Peyer's patch (tissue), 4 donors: ENCODE measurements around the gene ANKRD55. TPM values are rescaled to one million over a fixed set of nuclear protein-coding genes. Genes with fewer than 3 reads are reported as not detected.

ENCODE experiments used
- DNase-seq, 3 donors: peaks; one replicate each; pipeline ENCODE4 v3.0.0-alpha.2; 2017 to 2019
- H3K27ac ChIP-seq, 4 donors: fragments of 200-600 bp; sonication (generic); one replicate each; pipeline ENCODE4 v1.5.1; 2016 to 2019
- H3K27me3 ChIP-seq, 2 donors: fragments of 200-600 bp; sonication (generic); one replicate each; pipeline ENCODE4 v1.5.1; 2019
- H3K36me3 ChIP-seq, 3 donors: fragments of 200-600 bp; sonication (generic); one replicate each; pipeline ENCODE4 v1.5.1; 2016 to 2019
- H3K4me1 ChIP-seq, 4 donors: fragments of 200-600 bp; sonication (generic); one replicate each; pipeline ENCODE4 v1.5.1; 2016 to 2019
- H3K4me3 ChIP-seq, 4 donors: fragments of 200-600 bp; sonication (generic); 1 replicate in 3 of 4; 2 replicates in 1 of 4; pipeline ENCODE4 v1.5.1; 2016 to 2019; ENCODE audit warnings: mild to moderate bottlenecking in 1 of 4
- H3K9me3 ChIP-seq, 4 donors: fragments of 200-600 bp; sonication (generic); one replicate each; pipeline ENCODE4 v1.5.1; 2016 to 2019; ENCODE audit warnings: mild to moderate bottlenecking in 1 of 4
- CTCF ChIP-seq, 6 experiments: fragments of 450-650 bp in 4 of 6; fragments of 200-600 bp in 2 of 6; sonication (generic) in 1 of 6; IDR thresholded peaks; one replicate each; pipeline ENCODE4 v1.5.1; 2017 to 2019; ENCODE audit warnings: antibody characterized with exemption in 6 of 6, mild to moderate bottlenecking in 3 of 6, moderate library complexity in 1 of 6
- POLR2A ChIP-seq, 2 donors: fragments of 450-650 bp; IDR thresholded peaks; one replicate each; pipeline ENCODE4 v1.5.1; 2017; ENCODE audit warnings: antibody characterized with exemption in 2 of 2, mild to moderate bottlenecking in 2 of 2, moderate library complexity in 2 of 2
- total RNA-seq, 4 donors: library from RNA; depleted of rRNA; stranded (reverse); fragments of >200 nt; gene quantifications; one replicate each; pipeline ENCODE4 v1.1.0, GENCODE V29; 2016

ANKRD55 gene
- total RNA-seq, 4 donors from 2014 or later, result 0.80 to 8.3 TPM; not detected in 2

- Histone ChIP-seq H3K27me3 (no peaks in the 10 kb centered on the region), H3K4me3 (no peak overlapping the region), H3K27ac (no peak overlapping the region), H3K36me3 (no peaks in the 10 kb centered on the region), H3K4me1 (no peaks in the 10 kb centered on the region), H3K9me3 (no peaks in the 10 kb centered on the region)
- DNase-seq, result no peak
- TF ChIP-seq CTCF (IDR thresholded peaks at IDR 0.05) (no peak), POLR2A (IDR thresholded peaks at IDR 0.05) (no peak)
These were observed 117.5 kb downstream of the ANKRD55 start for GRCh38 chr5:56115589-56115988.

GRCh38 chr5:56112526-56113121 lies 120.5 kb downstream of the ANKRD55 start:
- H3K36me3 ChIP-seq, result no peaks in the 10 kb centered on the region
- no peak overlapping the region for H3K4me3 ChIP-seq
- DNase-seq, result no peak
- no peaks in the 10 kb centered on the region for H3K4me1 ChIP-seq
- H3K9me3 ChIP-seq, result no peaks in the 10 kb centered on the region
- no peaks in the 10 kb centered on the region for H3K27me3 ChIP-seq
- H3K27ac ChIP-seq, result no peak overlapping the region
- no peak for TF ChIP-seq POLR2A (IDR thresholded peaks at IDR 0.05)
- no peak for TF ChIP-seq CTCF (IDR thresholded peaks at IDR 0.05)

DNA sequence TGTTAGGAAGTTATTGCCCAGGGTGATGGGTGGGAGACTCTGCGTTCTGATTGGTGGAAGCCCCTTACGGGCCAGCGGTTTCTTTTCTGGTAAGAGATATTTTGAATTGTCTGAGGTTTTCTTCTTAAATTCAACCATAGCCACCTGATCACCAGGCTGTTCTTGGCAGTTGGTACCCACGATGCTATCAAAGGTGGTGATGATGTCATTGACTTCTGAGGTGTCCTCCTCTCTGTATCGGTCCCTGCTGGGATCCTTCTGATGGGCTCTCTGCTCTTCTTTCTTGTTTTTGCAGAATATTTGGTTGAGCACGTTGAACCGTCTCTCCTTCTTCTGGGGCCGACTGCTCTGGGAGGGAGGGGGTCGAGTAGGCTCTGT lies 121.7 kb downstream of the ANKRD55 start:
- Histone ChIP-seq H3K27ac (no peak overlapping the region), H3K9me3 (no peaks in the 10 kb centered on the region), H3K36me3 (no peaks in the 10 kb centered on the region), H3K27me3 (no peaks in the 10 kb centered on the region), H3K4me1 (no peaks in the 10 kb centered on the region), H3K4me3 (no peak overlapping the region)
- no peak for DNase-seq
- TF ChIP-seq POLR2A (IDR thresholded peaks at IDR 0.05), result no peak
- TF ChIP-seq CTCF (IDR thresholded peaks at IDR 0.05), result no peak

DNA sequence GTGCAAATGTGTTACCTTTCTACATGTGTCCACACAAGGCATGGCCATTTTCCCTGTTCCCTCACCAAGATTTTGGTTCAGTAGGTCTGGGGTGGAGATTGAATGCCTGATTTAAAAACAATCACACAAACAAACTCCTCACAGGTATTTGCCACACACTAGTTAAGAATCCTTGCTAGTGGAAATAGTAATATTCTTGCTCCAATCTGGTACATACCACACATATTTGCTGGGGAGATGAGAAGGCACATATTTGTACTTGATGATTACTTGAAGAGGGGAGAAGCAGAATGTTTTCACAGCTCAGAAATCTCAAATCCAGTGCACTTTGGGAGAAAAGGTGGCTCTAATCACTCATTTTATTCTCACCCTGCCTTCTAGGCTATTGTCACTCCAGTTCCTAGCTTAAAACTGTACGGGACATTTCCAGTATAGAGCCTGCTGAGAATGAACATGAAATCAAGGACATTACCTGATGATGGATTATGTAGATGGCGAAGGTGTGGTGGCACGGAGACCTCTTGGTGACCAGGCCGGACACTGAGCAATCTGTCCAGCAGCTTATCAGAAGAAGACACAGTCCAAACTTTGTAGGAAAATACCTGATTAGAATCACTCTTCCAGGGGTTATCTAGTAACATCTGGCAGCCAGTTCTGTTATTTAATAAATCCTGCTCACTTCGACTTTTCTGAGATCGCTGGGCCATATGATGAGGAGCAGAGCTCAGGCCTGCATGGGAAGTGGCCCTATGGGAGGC lies 122.3 kb downstream of the ANKRD55 start:
- TF ChIP-seq POLR2A (IDR thresholded peaks at IDR 0.05), result no peak
- no peak for TF ChIP-seq CTCF (IDR thresholded peaks at IDR 0.05)

GRCh38 chr5:56108246-56108645 lies 124.9 kb downstream of the ANKRD55 start:
- no peak overlapping the region for H3K27ac ChIP-seq
- H3K9me3 ChIP-seq, result no peaks in the 10 kb centered on the region
- H3K27me3 ChIP-seq, result no peaks in the 10 kb centered on the region
- TF ChIP-seq POLR2A (IDR thresholded peaks at IDR 0.05) (no peak), CTCF (IDR thresholded peaks at IDR 0.05) (no peak)
- H3K4me1 ChIP-seq, result no peaks in the 10 kb centered on the region
- no peaks in the 10 kb centered on the region for H3K36me3 ChIP-seq
- no peak overlapping the region for H3K4me3 ChIP-seq
- no peak for DNase-seq

More for the DNA sequence above, 122.3 kb downstream of the ANKRD55 start:
- H3K36me3 ChIP-seq, result no peaks in the 10 kb centered on the region
- no peaks in the 10 kb centered on the region for H3K9me3 ChIP-seq
- H3K27me3 ChIP-seq, result no peaks in the 10 kb centered on the region
- no peak overlapping the region for H3K4me3 ChIP-seq
- H3K4me1 ChIP-seq, result no peaks in the 10 kb centered on the region
- DNase-seq, result no peak
- H3K27ac ChIP-seq, result no peak overlapping the region
